GM12878 (cell line): ENCODE results near the gene SLC25A44. TPM values are rescaled to one million over a fixed set of nuclear protein-coding genes. Genes with fewer than 3 reads are reported as not detected.
A peak's percentile ranks its signal among the peaks of the same experiment; 100 is the strongest.

Experiments
- ATAC-seq: fragments of 200-7000 bp; cut with Tn5 transposase; 3 replicates; pipeline ENCODE4 v1.9.1; 2020; ENCODE audit warnings: mild to moderate bottlenecking, moderate library complexity
- BruUV-seq: library from RNA; stranded (reverse); fragments of 400-500 nt; replicated peaks from 2 replicates; lab custom pipeline; 2021; lab: Mats Ljungman, UMichigan
- CTCF ChIA-PET: fragments of 300-600 bp; sonication (Branson Sonifier 250); formaldehyde crosslinking; extraction: SDS; loops from one replicate; lab custom pipeline; 2021; ENCODE audit warnings: inconsistent platforms; lab: Yijun Ruan, JAX
- POLR2A ChIA-PET: fragments of 350-600 bp; formaldehyde crosslinking; extraction: SDS; loops from one replicate; lab custom pipeline; 2021; ENCODE audit warnings: inconsistent platforms; lab: Charles Lee
- RAD21 ChIA-PET: fragments of 300-600 bp; sonication (Branson Sonifier 250); formaldehyde crosslinking; loops from one replicate; lab custom pipeline; 2023; ENCODE audit warnings: antibody characterized with exemption; ENCODE audit not compliant: unreplicated experiment; lab: Charles Lee
- SMC1A ChIA-PET: fragments of 300-600 bp; sonication (Branson Sonifier 250); formaldehyde crosslinking; loops from one replicate; lab custom pipeline; 2023; ENCODE audit not compliant: unreplicated experiment, uncharacterized antibody; lab: Charles Lee
- DNase-seq: peaks from one replicate; pipeline ENCODE4 v3.0.0-alpha.2; 2011; ENCODE audit warnings: low read depth, low spot score
- FAIRE-seq: peaks from 3 replicates; lab custom pipeline; 2011; peaks lifted over from hg19 to GRCh38; lab: Jason Lieb, UNC
- H2AFZ ChIP-seq: 2 replicates; pipeline ENCODE4 v1.6.0; 2011; ENCODE audit warnings: low read depth, low read length, control low read depth; ENCODE audit not compliant: control insufficient read depth
- H3K27ac ChIP-seq: 2 replicates; pipeline ENCODE4 v1.5.1; 2011; ENCODE audit warnings: control low read depth; ENCODE audit not compliant: control insufficient read depth, insufficient read depth
- H3K27me3 ChIP-seq, 2 experiments: replicated peaks in 1 of 2; 2 replicates each; pipeline versions ENCODE4 v1.6.0 to v1.6.1; 2011; ENCODE audit warnings: low read length in 1 of 2; ENCODE audit not compliant: control insufficient read depth in 2 of 2, insufficient read depth in 2 of 2
- H3K36me3 ChIP-seq, 2 experiments: 2 replicates each; pipeline ENCODE4 v1.5.1; 2011; ENCODE audit warnings: low read length in 1 of 2; ENCODE audit not compliant: control insufficient read depth in 2 of 2, insufficient read depth in 2 of 2
- H3K4me1 ChIP-seq: 2 replicates; pipeline ENCODE4 v1.6.1; 2011; ENCODE audit warnings: mild to moderate bottlenecking, low read length, moderate library complexity, mixed read lengths; ENCODE audit not compliant: control insufficient read depth, insufficient read depth
- H3K4me2 ChIP-seq: 2 replicates; pipeline ENCODE4 v1.6.0; 2011; ENCODE audit warnings: control low read depth; ENCODE audit not compliant: control insufficient read depth, insufficient read depth
- H3K4me3 ChIP-seq: fragments of 200-600 bp; sonication (generic); 2 replicates; pipeline ENCODE4 v1.5.1; 2016
- H3K79me2 ChIP-seq: 2 replicates; pipeline ENCODE4 v1.6.0; 2011; ENCODE audit warnings: low read length; ENCODE audit not compliant: control insufficient read depth, insufficient read depth
- H3K9ac ChIP-seq: 2 replicates; pipeline ENCODE4 v1.8.0; 2011; ENCODE audit warnings: low read length, control low read depth, mixed read lengths; ENCODE audit not compliant: control insufficient read depth, insufficient read depth
- H3K9me3 ChIP-seq: replicated peaks from 3 replicates; pipeline ENCODE4 v1.5.1; 2011; ENCODE audit warnings: mild to moderate bottlenecking, low read length; ENCODE audit not compliant: control insufficient read depth, insufficient read depth
- H4K20me1 ChIP-seq: 2 replicates; pipeline ENCODE4 v1.6.0; 2011; ENCODE audit not compliant: control insufficient read depth, insufficient read depth
- ATF7 ChIP-seq: fragments of 450-650 bp; IDR thresholded peaks from 2 replicates; pipeline ENCODE4 v1.6.1; 2016; ENCODE audit warnings: low read depth, mild to moderate bottlenecking
- BHLHE40 ChIP-seq, 2 experiments: fragments of 450-650 bp in 1 of 2; IDR thresholded peaks; 2 replicates each; pipeline ENCODE4 v1.6.1; 2011 to 2017; ENCODE audit warnings: low read depth in 2 of 2, borderline replicate concordance in 1 of 2, improper control_type of control experiment in 1 of 2, low read length in 1 of 2, mild to moderate bottlenecking in 1 of 2
- IRF4 ChIP-seq: IDR thresholded peaks from 2 replicates; pipeline ENCODE4 v1.6.1; 2011; ENCODE audit warnings: low read depth, low read length
- LARP7 ChIP-seq: fragments of 450-650 bp; IDR thresholded peaks from 2 replicates; pipeline ENCODE4 v1.6.1; 2017; ENCODE audit warnings: mild to moderate bottlenecking
- MTA2 ChIP-seq: fragments of 450-650 bp; IDR thresholded peaks from 2 replicates; pipeline ENCODE4 v1.6.1; 2016; ENCODE audit warnings: low read depth, mild to moderate bottlenecking, moderate library complexity
- RELA ChIP-seq: fragments of 450-650 bp; IDR thresholded peaks from 2 replicates; pipeline ENCODE4 v1.8.0; 2014; ENCODE audit warnings: borderline replicate concordance; ENCODE audit not compliant: partially characterized antibody
- RUNX3 ChIP-seq: IDR thresholded peaks from 2 replicates; pipeline ENCODE4 v1.6.1; 2012; ENCODE audit warnings: low read length, inconsistent platforms
- SP1 ChIP-seq: IDR thresholded peaks from one replicate; pipeline ENCODE4 v1.6.1; 2011; ENCODE audit warnings: low read depth, low read length
- STAT1 ChIP-seq: fragments of 450-650 bp; conservative IDR thresholded peaks from 2 replicates; pipeline ENCODE4 v1.6.1; 2014; ENCODE audit warnings: antibody characterized with exemption, mild to moderate bottlenecking
- ZNF207 ChIP-seq: fragments of 450-650 bp; IDR thresholded peaks from 2 replicates; pipeline ENCODE4 v1.6.1; 2014; ENCODE audit warnings: antibody characterized with exemption, mild to moderate bottlenecking, borderline replicate concordance
- WGBS: methylation state at CpG from one replicate; pipeline ENCODE4 v1.1.6; 2016; ENCODE audit warnings: low lambda C conversion rate; ENCODE audit not compliant: insufficient replicate concordance, insufficient coverage; ENCODE audit errors: missing lambda C conversion rate; 5-methylcytosine and 5-hydroxymethylcytosine counted together
- in situ Hi-C: fragments of 300-500 bp; cut with MboI; formaldehyde crosslinking; loops from 9 replicates; pipeline ENCODE4 v1.14.3; 2018; ENCODE audit warnings: mixed read lengths
- intact Hi-C: fragments of 100-400 bp; cut with micrococcal nuclease; formaldehyde crosslinking; loops from one replicate; pipeline ENCODE4 v1.14.2; 2022; ENCODE audit not compliant: unreplicated experiment
- polyA plus RNA-seq, 11 experiments: library from polyadenylated mRNA; depleted of rRNA in 4 of 11; unstranded in 6 of 11; stranded (reverse) in 5 of 11; fragments of >200 nt; fragmentation: Nextera tagmentation in 4 of 11; fragmentation: Illumina TruSeq in 1 of 11; extraction: Ambion mirVana in 4 of 11; extraction: Trizol in 1 of 11; gene quantifications; 1 replicate in 1 of 11; 2 replicates in 10 of 11; pipeline versions ENCODE4 v1.2.1 to v1.2.3, GENCODE V29; 2011 to 2016; ENCODE audit warnings: inconsistent platforms in 2 of 11, missing spikeins in 2 of 11, low read depth in 1 of 11
- total RNA-seq, 4 experiments: library from RNA; depleted of rRNA in 3 of 4; stranded (reverse); fragments of >200 nt in 3 of 4; fragmentation: Illumina TruSeq in 1 of 4; extraction: Trizol in 1 of 4; gene quantifications; 2 replicates each; pipeline versions ENCODE4 v1.2.1 to v1.2.3, GENCODE V29; 2013 to 2021
- TF ChIP-seq, protein P1 (sequence below): fragments of 450-650 bp; formaldehyde crosslinking; IDR thresholded peaks from 2 replicates; pipeline ENCODE4 v1.4.0; 2022; ENCODE audit warnings: mild to moderate bottlenecking, moderate library complexity

Gene SLC25A44
- total and polyA plus RNA-seq, 10 of the 15 experiments (the other 5 are each of a cell fraction or from before 2014, with no cell fraction given) = 7.1 to 43.3 (median 30.4) TPM

DNA sequence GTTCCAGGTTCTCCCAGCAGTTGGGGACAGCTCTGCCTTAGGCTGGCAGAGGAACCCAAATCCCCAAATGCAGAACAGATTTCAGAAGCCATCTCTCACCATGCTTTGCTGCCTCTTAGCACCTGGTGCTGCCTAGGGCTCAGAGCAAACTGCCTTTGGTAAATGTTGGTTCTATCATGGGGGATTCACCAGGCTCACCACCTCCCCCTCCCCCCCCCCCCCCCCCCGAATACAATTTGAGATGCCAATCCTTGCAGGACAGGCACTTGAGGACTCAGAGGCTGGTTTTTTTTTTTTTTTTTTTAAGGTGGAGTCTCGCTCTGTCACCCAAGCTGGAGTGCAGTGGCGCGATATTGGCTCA lies 54.4 kb downstream of the SLC25A44 start:
- H3K79me2 ChIP-seq = no peaks in the 10 kb centered on the region
- no peaks in the 10 kb centered on the region for H3K27me3 ChIP-seq
- H3K4me3 ChIP-seq = no peak overlapping the region
- no peak for TF ChIP-seq ZNF207
- H4K20me1 ChIP-seq = no peaks in the 10 kb centered on the region
- H3K4me2 ChIP-seq = no peak overlapping the region
- DNase-seq = no peak
- no TSS peak for BruUV-seq
- POLR2A ChIA-PET = no interaction called here
- CTCF ChIA-PET = interaction anchor here (1.0 kb wide), 1 partner anchor 103 kb away, joined by 3 read pairs; no protein-coding TSS in a partner anchor
- H3K9me3 ChIP-seq = no peaks in the 10 kb centered on the region
- RAD21 ChIA-PET = no interaction called here
- FAIRE-seq = no peak
- no peak for ATAC-seq
- H3K9ac ChIP-seq = no peak overlapping the region
- intact Hi-C loops (no loop called here), in situ Hi-C loops (no loop called here)
- peaks cover 3 to 34% of the 10 kb centered on the region in 2 experiments for H3K36me3 ChIP-seq
- no peak overlapping the region for H2AFZ ChIP-seq
- H3K27ac ChIP-seq = no peak overlapping the region
- H3K4me1 ChIP-seq = peaks cover 11% of the 10 kb centered on the region
- 100% methylated on average over 2 of the region's 4 CpGs for WGBS
- SMC1A ChIA-PET = interaction anchor here (1.0 kb wide), 1 partner anchor 23 kb away, joined by 3 read pairs; no protein-coding TSS in a partner anchor

DNA sequence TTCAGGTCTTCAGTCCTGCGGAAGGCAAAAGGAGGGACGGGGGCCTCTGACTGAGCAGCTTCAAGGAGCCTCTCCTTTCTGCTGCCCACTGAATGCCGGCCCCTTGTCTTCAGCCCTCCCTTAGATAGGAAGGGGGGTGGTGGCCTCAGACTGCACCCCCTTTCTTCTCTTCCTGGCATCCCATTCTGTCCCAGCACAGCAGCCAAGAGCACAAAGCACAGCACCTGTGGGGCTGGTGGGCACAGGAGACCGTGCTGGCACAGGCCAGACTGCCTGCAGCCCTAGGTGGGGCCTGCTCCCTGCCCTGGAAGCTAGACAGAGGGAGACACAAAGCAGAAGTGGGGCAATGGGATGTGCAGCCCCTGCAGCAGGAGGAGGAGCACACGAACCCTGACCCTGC lies 55.7 kb downstream of the SLC25A44 start:
- Histone ChIP-seq H3K9ac (no peak overlapping the region), H3K4me1 (peaks cover 11% of the 10 kb centered on the region), H3K9me3 (no peaks in the 10 kb centered on the region), H3K27ac (no peak overlapping the region), H3K36me3 (peaks cover 6 to 38% of the 10 kb centered on the region in 2 experiments), H3K27me3 (no peaks in the 10 kb centered on the region), H4K20me1 (no peaks in the 10 kb centered on the region), H3K4me2 (no peak overlapping the region), H3K79me2 (no peaks in the 10 kb centered on the region), H3K4me3 (no peak overlapping the region), H2AFZ (no peak overlapping the region)
- DNase-seq (no peak), FAIRE-seq (no peak), ATAC-seq (no peak)
- WGBS = 72% methylated on average over 5 of the region's 5 CpGs
- BruUV-seq = TSS peak; percentile 64
- POLR2A ChIA-PET = no interaction called here
- no peak for TF ChIP-seq ATF7
- TF ChIP-seq RUNX3 = no peak
- no peak for TF ChIP-seq IRF4
- TF ChIP-seq LARP7 = no peak
- TF ChIP-seq SP1 = no peak
- TF ChIP-seq BHLHE40 (IDR thresholded peaks at IDR 0.05; ENCODE audit: borderline replicate concordance in 1 of 2, low read depth in 2 of 2, low read length in 1 of 2) = no peak
- TF ChIP-seq, protein P1, sequence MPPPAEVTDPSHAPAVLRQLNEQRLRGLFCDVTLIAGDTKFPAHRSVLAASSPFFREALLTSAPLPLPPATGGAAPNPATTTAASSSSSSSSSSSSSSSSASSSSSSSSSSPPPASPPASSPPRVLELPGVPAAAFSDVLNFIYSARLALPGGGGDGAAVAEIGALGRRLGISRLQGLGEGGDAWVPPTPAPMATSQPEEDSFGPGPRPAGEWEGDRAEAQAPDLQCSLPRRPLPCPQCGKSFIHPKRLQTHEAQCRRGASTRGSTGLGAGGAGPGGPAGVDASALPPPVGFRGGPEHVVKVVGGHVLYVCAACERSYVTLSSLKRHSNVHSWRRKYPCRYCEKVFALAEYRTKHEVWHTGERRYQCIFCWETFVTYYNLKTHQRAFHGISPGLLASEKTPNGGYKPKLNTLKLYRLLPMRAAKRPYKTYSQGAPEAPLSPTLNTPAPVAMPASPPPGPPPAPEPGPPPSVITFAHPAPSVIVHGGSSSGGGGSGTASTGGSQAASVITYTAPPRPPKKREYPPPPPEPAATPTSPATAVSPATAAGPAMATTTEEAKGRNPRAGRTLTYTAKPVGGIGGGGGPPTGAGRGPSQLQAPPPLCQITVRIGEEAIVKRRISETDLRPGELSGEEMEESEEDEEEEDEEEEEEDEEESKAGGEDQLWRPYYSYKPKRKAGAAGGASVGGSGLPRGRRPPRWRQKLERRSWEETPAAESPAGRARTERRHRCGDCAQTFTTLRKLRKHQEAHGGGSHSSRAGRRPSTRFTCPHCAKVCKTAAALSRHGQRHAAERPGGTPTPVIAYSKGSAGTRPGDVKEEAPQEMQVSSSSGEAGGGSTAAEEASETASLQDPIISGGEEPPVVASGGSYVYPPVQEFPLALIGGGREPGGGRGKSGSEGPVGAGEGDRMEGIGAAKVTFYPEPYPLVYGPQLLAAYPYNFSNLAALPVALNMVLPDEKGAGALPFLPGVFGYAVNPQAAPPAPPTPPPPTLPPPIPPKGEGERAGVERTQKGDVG (CRISPR knock-in tag) = no peak
- TF ChIP-seq STAT1 = no peak
- no peak for TF ChIP-seq RELA
- TF ChIP-seq MTA2 = no peak
- intact Hi-C loops (no loop called here), in situ Hi-C loops (no loop called here)
- SMC1A ChIA-PET = no interaction called here
- RAD21 ChIA-PET = no interaction called here
- CTCF ChIA-PET = no interaction called here
